Hepatocyte (in vitro differentiated cells): ENCODE data around the gene DHX57.

Source experiments
- CTCF ChIP-seq: fragments of 200-600 bp; sonication (generic); IDR thresholded peaks from 2 replicates; pipeline ENCODE4 v1.5.1; 2016; ENCODE audit warnings: antibody characterized with exemption, mild to moderate bottlenecking; ENCODE audit not compliant: poor library complexity
- EZH2 ChIP-seq: fragments of 200-600 bp; sonication (generic); IDR thresholded peaks from 2 replicates; pipeline ENCODE4 v1.6.1; 2016; ENCODE audit warnings: antibody characterized with exemption, mild to moderate bottlenecking, borderline replicate concordance
- EZH2phosphoT487 ChIP-seq: fragments of 200-600 bp; sonication (generic); IDR thresholded peaks from one replicate; pipeline ENCODE4 v1.6.1; 2018; ENCODE audit warnings: antibody characterized with exemption, mild to moderate bottlenecking, low read depth, moderate library complexity; ENCODE audit not compliant: unreplicated experiment, severe bottlenecking

- TF ChIP-seq CTCF, result no peak
- no peak for TF ChIP-seq EZH2
- TF ChIP-seq EZH2phosphoT487, result no peak
Measured at GRCh38 chr2:38806015-38806732, 69.6 kb downstream of the DHX57 start.
